CD1c-positive myeloid dendritic cell (primary cell): ENCODE results near the gene NUP210.

Experiments used
- DNase-seq: peaks from one replicate; pipeline ENCODE4 v3.0.0-alpha.2; 2016; ENCODE audit errors: extremely low spot score

Gene NUP210

GRCh38 chr3:13289771-13290285 is 130.3 kb downstream of the NUP210 start:
- DNase-seq, result no peak

- DNase-seq, result no peak
Observed at GRCh38 chr3:13288732-13289718, 131.1 kb downstream of the NUP210 start.

- no peak for DNase-seq
Observed at GRCh38 chr3:13287833-13288232, 132.3 kb downstream of the NUP210 start.

- no peak for DNase-seq
Observed at GRCh38 chr3:13286873-13287272, 133.2 kb downstream of the NUP210 start.

GRCh38 chr3:13285007-13285567 is 135.0 kb downstream of the NUP210 start:
- DNase-seq, result no peak

GRCh38 chr3:13283877-13284264 is 136.3 kb downstream of the NUP210 start:
- no peak for DNase-seq

- peak; percentile 39 for DNase-seq
Observed at GRCh38 chr3:13282986-13283876, 136.9 kb downstream of the NUP210 start.

- DNase-seq, result no peak
Observed at GRCh38 chr3:13282358-13282985, 137.7 kb downstream of the NUP210 start.

- peak; percentile 36 for DNase-seq
Observed at GRCh38 chr3:13281507-13282357, 138.4 kb downstream of the NUP210 start.

- peak; percentile 63 for DNase-seq
Observed at GRCh38 chr3:13280811-13281506, 139.2 kb downstream of the NUP210 start.

- no peak for DNase-seq
Observed at GRCh38 chr3:13280122-13280790, 139.9 kb downstream of the NUP210 start.

- DNase-seq, result no peak
Observed at GRCh38 chr3:13279532-13279910, 140.6 kb downstream of the NUP210 start.

GRCh38 chr3:13278783-13279531 is 141.2 kb downstream of the NUP210 start:
- no peak for DNase-seq

- no peak for DNase-seq
Observed at GRCh38 chr3:13277860-13278531, 142.1 kb downstream of the NUP210 start.

- DNase-seq, result no peak
Observed at GRCh38 chr3:13277196-13277813, 142.8 kb downstream of the NUP210 start.

GRCh38 chr3:13276438-13277195 is 143.5 kb downstream of the NUP210 start:
- no peak for DNase-seq
